ENCODE measurements around the gene BAAT. TPM values are rescaled to one million over a fixed set of nuclear protein-coding genes. Genes with fewer than 3 reads are reported as not detected.

BAAT gene
- total and polyA plus RNA-seq, 2 donors from 2014 or later, result 0.09 to 0.15 TPM

DNA sequence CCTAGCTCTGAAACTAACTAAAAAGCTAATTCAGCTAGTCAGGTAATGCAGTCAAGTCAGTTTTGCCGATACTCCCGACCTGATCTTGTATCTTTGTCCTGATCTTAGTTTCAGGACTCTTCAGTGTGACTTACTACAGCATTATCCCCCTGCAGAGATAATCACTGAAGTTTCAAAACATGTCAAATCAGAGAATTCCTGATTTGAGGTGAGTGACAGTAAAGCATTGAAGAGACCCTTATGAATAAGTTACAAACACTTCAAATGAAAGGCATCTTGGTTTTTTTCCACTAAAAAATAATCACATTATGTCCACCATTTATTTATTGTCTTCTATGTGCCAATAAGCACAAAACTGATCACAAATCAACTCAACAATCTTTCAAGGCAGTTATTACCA, 47.6 kb downstream of the BAAT start:
- Histone ChIP-seq H3K4me1 (ENCODE audit: control insufficient read depth in 2 of 3, insufficient read depth in 2 of 3, low read depth in 1 of 3, low read length in 3 of 3) (no peaks in the 10 kb centered on the region), H3K4me3 (ENCODE audit: low read length in 3 of 3) (no peak overlapping the region), H3K36me3 (ENCODE audit: control insufficient read depth in 2 of 3, insufficient read depth in 3 of 3, low read length in 3 of 3) (no peaks in the 10 kb centered on the region), H3K9ac (ENCODE audit: low read length in 3 of 3) (no peak overlapping the region), H3K27me3 (ENCODE audit: control insufficient read depth, insufficient read depth, low read length) (no peaks in the 10 kb centered on the region), H3K27ac (ENCODE audit: low read depth in 2 of 2, low read length in 2 of 2) (no peak overlapping the region), H3K9me3 (ENCODE audit: control insufficient read depth in 2 of 3, insufficient read depth in 1 of 3, low read length in 3 of 3) (no peaks in the 10 kb centered on the region)
- DNase-seq (no peak), FAIRE-seq (no peak)
- TF ChIP-seq, protein P1, sequence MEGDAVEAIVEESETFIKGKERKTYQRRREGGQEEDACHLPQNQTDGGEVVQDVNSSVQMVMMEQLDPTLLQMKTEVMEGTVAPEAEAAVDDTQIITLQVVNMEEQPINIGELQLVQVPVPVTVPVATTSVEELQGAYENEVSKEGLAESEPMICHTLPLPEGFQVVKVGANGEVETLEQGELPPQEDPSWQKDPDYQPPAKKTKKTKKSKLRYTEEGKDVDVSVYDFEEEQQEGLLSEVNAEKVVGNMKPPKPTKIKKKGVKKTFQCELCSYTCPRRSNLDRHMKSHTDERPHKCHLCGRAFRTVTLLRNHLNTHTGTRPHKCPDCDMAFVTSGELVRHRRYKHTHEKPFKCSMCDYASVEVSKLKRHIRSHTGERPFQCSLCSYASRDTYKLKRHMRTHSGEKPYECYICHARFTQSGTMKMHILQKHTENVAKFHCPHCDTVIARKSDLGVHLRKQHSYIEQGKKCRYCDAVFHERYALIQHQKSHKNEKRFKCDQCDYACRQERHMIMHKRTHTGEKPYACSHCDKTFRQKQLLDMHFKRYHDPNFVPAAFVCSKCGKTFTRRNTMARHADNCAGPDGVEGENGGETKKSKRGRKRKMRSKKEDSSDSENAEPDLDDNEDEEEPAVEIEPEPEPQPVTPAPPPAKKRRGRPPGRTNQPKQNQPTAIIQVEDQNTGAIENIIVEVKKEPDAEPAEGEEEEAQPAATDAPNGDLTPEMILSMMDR (IDR thresholded peaks at IDR 0.05; ENCODE audit: borderline replicate concordance, extremely low read depth, insufficient read depth), result no peak
- intact Hi-C loops (cut with DNase I), result no loop called here

GRCh38 chr9:101336091-101336490, 48.7 kb downstream of the BAAT start:
- TF ChIP-seq, protein P1 (IDR thresholded peaks at IDR 0.05; ENCODE audit: borderline replicate concordance, extremely low read depth, insufficient read depth), result no peak
- intact Hi-C loops (cut with DNase I), result no loop called here
- no peak for DNase-seq

DNA sequence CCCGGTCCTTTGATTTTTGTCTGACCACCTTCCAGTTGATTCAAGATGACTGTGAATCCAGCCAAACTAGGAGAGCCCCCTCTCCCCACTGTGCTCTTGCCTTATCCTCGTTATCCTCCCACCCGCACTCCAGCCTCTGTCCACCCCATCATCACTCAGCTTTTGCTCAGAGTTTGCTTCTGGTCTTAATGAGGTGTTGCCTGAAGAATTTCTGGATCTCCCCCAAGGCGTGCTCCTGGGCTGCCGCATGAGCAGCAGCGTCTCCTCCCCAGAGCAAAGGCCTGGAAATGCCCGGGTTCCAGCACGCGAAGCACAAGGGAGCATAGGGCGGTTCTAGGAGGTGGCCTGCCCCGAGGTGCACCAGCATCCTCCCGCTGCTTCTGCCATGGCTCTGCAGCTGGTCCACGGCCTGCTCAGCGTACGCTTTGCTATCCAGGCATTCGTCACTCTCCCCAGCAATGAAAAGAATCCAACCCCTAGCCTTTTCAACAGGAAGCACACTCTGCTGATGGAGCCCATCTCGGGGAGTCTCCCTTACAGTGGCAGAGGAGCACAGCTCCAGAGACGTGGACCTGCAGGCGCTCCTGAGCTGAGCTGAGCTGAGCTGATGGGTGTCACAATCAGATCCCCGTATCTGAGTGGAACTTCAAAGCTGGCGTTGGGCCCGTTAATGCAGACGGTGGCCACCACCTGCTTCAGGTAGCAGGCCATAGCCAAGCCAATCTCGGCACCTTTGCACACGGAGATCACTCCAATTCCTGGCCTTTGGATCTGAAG, 50.7 kb downstream of the BAAT start:
- no peak for DNase-seq
- H3K27me3 ChIP-seq (ENCODE audit: control insufficient read depth, insufficient read depth, low read length), result no peaks in the 10 kb centered on the region
- intact Hi-C loops (cut with DNase I), result no loop called here
- no peaks in the 10 kb centered on the region for H3K4me1 ChIP-seq (ENCODE audit: control insufficient read depth in 2 of 3, insufficient read depth in 2 of 3, low read depth in 1 of 3, low read length in 3 of 3)
- no peaks in the 10 kb centered on the region for H3K36me3 ChIP-seq (ENCODE audit: control insufficient read depth in 2 of 3, insufficient read depth in 3 of 3, low read length in 3 of 3)
- H3K9me3 ChIP-seq (ENCODE audit: control insufficient read depth in 2 of 3, insufficient read depth in 1 of 3, low read length in 3 of 3), result no peaks in the 10 kb centered on the region
- H3K9ac ChIP-seq (ENCODE audit: low read length in 3 of 3), result no peak overlapping the region
- no peak overlapping the region for H3K27ac ChIP-seq (ENCODE audit: low read depth in 2 of 2, low read length in 2 of 2)
- TF ChIP-seq, protein P1 (IDR thresholded peaks at IDR 0.05; ENCODE audit: borderline replicate concordance, extremely low read depth, insufficient read depth), result no peak
- no peak for FAIRE-seq
- no peak overlapping the region for H3K4me3 ChIP-seq (ENCODE audit: low read length in 3 of 3)

More at GRCh38 chr9:101336091-101336490, 48.7 kb downstream of the BAAT start:
- Histone ChIP-seq H3K4me3 (ENCODE audit: low read length in 3 of 3) (no peak overlapping the region), H3K9ac (ENCODE audit: low read length in 3 of 3) (no peak overlapping the region), H3K27me3 (ENCODE audit: control insufficient read depth, insufficient read depth, low read length) (no peaks in the 10 kb centered on the region), H3K36me3 (ENCODE audit: control insufficient read depth in 2 of 3, insufficient read depth in 3 of 3, low read length in 3 of 3) (no peaks in the 10 kb centered on the region), H3K9me3 (ENCODE audit: control insufficient read depth in 2 of 3, insufficient read depth in 1 of 3, low read length in 3 of 3) (no peaks in the 10 kb centered on the region), H3K27ac (ENCODE audit: low read depth in 2 of 2, low read length in 2 of 2) (no peak overlapping the region), H3K4me1 (ENCODE audit: control insufficient read depth in 2 of 3, insufficient read depth in 2 of 3, low read depth in 1 of 3, low read length in 3 of 3) (no peaks in the 10 kb centered on the region)
- no peak for FAIRE-seq
